Measurements from ENCODE around the gene PTEN. TPM values are rescaled to one million over a fixed set of nuclear protein-coding genes. Genes with fewer than 3 reads are reported as not detected.

Gene PTEN
- total RNA-seq, 2 experiments from 2014 or later = 44.5 to 50.8 TPM

DNA sequence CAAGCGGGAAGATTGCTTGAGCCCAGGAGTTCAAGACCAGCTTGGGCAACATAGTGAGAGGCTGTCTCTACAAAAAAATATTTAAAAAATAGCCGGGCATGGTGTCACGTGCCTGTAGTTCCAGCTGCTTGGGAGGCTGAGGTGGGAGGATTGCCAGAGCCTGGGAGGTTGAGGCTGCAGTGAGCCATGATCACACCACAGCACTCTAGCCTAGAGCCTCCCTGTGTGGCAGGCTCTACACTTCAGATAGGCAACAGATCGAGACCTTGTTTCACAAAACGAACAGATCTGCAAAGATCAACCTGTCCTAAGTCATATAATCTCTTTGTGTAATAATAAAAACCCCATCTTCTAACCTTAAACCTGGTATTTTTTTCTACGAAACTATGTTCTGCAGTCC is 76.8 kb downstream of the PTEN start:
- peaks cover 29% of the 10 kb centered on the region for H3K36me3 Mint-ChIP-seq
- no peak overlapping the region for H3K27ac Mint-ChIP-seq
- DNase-seq = no peak
- H3K4me3 Mint-ChIP-seq = no peak overlapping the region
- H3K9me3 Mint-ChIP-seq = no peaks in the 10 kb centered on the region
- H3K27me3 Mint-ChIP-seq = no peaks in the 10 kb centered on the region
- peaks cover 34% of the 10 kb centered on the region for H3K4me1 Mint-ChIP-seq

DNA sequence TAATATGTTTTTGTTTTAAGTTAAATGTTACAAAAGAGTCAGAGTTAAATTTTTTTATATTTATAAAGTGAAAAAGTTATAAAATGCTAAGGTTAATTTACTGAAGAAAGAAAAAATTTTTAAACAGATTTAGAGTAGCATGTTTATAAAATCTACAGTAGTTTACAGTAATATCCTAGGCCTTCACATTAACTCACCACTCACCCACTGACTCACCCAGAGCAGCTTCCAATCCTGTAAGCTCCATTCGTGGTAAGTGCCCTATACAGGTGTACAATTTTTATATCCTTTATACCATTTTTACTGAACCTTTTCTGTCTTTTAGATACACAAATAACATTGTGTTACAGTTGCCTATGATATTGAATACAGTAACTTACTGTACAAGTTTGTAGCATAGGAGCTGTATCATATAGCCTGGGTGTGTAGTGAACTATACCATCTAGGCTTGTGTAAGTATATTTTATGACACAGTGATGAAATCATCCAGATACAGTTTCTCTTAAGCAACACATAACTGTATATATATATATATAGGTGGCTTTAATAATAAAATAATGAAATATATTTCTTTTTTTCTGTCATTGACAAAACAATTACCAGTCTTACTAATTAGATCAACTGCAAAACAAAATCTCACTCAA is 79.6 kb downstream of the PTEN start:
- H3K27me3 Mint-ChIP-seq = no peaks in the 10 kb centered on the region
- DNase-seq = no peak
- no peak overlapping the region for H3K4me3 Mint-ChIP-seq
- no peak overlapping the region for H3K27ac Mint-ChIP-seq
- H3K9me3 Mint-ChIP-seq = no peaks in the 10 kb centered on the region
- H3K36me3 Mint-ChIP-seq = peaks cover 22% of the 10 kb centered on the region
- peaks cover 21% of the 10 kb centered on the region for H3K4me1 Mint-ChIP-seq

DNA sequence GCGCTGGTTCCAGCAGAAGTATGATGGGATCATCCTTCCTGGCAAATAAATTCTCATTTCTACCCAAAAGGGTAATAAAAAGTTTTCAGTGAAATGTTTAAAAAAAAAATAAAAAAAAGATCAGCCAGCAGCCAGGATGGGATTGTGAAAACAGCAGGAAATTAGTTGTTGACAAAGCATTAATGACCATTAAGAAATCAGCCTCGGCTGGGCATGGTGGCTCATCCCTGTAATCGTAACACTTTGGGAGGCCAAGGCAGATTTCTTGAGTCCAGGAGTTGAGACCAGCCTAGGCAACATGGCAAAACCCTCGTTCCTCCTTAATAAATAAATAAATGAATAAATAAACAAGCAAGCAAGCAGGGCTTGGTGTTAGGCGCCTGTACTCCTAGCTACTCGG is 82.6 kb downstream of the PTEN start:
- no peaks in the 10 kb centered on the region for H3K9me3 Mint-ChIP-seq
- H3K27me3 Mint-ChIP-seq = no peaks in the 10 kb centered on the region
- peaks cover 14% of the 10 kb centered on the region for H3K4me1 Mint-ChIP-seq
- peaks cover 18% of the 10 kb centered on the region for H3K36me3 Mint-ChIP-seq
- no peak for DNase-seq
- H3K27ac Mint-ChIP-seq = no peak overlapping the region
- no peak overlapping the region for H3K4me3 Mint-ChIP-seq

DNA sequence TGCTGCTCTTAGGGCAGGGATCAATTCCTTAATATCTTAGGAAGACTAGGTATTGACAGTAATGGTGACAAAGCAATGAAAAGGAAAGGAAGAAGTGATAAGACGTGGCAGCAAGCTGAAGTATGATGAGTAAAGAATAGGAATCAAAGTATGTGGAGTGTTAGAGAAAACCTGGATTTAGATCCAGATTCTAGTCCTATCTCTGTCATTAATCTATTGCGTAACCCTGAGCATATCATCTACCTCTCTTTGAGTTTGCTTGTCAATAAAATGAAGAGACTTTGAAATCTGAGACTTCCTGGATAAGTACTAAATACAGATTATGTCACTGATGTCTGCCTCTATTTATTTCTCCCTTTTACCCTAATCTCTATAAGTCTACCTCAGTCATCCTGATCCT is 89.2 kb downstream of the PTEN start:
- Mint-ChIP-seq H3K36me3 (peaks cover 20% of the 10 kb centered on the region), H3K27ac (no peak overlapping the region), H3K4me1 (peaks cover 10% of the 10 kb centered on the region), H3K4me3 (no peak overlapping the region), H3K9me3 (no peaks in the 10 kb centered on the region), H3K27me3 (no peaks in the 10 kb centered on the region)
- no peak for DNase-seq

DNA sequence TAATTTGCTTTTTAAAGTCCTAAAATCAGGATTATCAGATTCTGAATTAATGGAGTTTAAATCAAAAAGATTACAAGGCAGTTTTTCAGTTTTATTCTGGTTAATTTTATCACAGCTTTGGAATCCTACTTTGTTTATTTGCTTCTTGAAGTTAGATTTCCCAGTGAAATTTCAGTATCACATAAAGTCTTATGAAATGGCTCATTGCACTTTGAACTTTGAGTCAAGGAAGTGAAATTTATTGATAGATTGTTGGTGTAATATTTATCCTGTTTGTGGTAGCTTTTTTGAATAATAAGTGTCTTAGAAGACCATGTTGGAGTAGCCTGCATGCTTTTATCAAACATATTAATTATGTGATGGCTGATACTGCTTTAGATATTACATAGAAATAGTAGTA is 92.6 kb downstream of the PTEN start:
- H3K9me3 Mint-ChIP-seq = no peaks in the 10 kb centered on the region
- H3K4me3 Mint-ChIP-seq = no peak overlapping the region
- H3K36me3 Mint-ChIP-seq = peaks cover 29% of the 10 kb centered on the region
- no peak for DNase-seq
- peaks cover 11% of the 10 kb centered on the region for H3K4me1 Mint-ChIP-seq
- H3K27me3 Mint-ChIP-seq = no peaks in the 10 kb centered on the region
- H3K27ac Mint-ChIP-seq = no peak overlapping the region

DNA sequence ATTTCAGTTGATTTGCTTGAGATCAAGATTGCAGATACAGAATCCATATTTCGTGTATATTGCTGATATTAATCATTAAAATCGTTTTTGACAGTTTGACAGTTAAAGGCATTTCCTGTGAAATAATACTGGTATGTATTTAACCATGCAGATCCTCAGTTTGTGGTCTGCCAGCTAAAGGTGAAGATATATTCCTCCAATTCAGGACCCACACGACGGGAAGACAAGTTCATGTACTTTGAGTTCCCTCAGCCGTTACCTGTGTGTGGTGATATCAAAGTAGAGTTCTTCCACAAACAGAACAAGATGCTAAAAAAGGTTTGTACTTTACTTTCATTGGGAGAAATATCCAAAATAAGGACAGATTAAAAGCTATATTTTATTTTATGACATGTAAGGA is 94.3 kb downstream of the PTEN start:
- no peak for DNase-seq
- H3K36me3 Mint-ChIP-seq = peaks cover 30% of the 10 kb centered on the region
- H3K27ac Mint-ChIP-seq = no peak overlapping the region
- H3K9me3 Mint-ChIP-seq = no peaks in the 10 kb centered on the region
- no peaks in the 10 kb centered on the region for H3K27me3 Mint-ChIP-seq
- no peak overlapping the region for H3K4me3 Mint-ChIP-seq
- H3K4me1 Mint-ChIP-seq = peaks cover 11% of the 10 kb centered on the region

DNA sequence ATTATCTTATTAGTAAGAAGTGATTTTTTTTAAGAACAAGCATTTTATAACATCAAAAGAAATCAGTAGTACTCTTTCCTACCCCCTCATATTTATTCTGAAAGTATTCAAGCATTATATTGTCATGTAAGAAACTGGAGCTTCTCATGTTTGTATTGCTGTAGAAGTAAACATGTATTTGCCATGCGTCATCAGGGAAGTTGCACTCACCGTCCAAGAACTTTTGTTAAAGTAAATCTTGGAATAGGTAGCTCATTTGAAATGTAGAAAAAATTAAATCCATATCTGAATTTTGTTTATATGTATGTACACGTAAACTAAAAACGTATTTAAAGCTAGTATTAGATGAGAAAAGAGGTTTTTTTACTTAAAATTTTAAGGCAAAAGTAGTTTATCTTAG is 96.8 kb downstream of the PTEN start:
- H3K4me3 Mint-ChIP-seq = no peak overlapping the region
- DNase-seq = no peak
- H3K9me3 Mint-ChIP-seq = no peaks in the 10 kb centered on the region
- peaks cover 33% of the 10 kb centered on the region for H3K36me3 Mint-ChIP-seq
- H3K27me3 Mint-ChIP-seq = no peaks in the 10 kb centered on the region
- H3K4me1 Mint-ChIP-seq = peaks cover 8% of the 10 kb centered on the region
- H3K27ac Mint-ChIP-seq = no peak overlapping the region

DNA sequence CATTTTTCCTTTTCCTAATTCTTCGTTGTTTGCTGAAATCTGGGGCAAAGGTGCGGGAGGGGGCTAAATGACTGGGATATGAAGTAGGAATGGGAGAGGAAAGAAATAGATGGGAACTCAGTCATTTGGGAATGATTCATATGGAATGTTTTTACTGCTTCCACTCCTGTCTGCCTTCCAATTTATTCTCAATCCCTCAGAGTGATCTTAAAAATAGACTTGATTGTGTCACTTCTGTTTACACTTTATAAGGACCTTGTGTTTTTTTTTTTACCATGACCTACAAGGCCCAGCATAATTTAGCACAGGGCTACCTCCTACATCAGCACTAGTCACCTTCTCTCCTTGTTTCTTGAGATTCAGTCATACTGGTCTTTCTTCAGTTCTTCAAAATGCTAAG is 97.9 kb downstream of the PTEN start:
- Mint-ChIP-seq H3K36me3 (peaks cover 30% of the 10 kb centered on the region), H3K27me3 (no peaks in the 10 kb centered on the region), H3K27ac (no peak overlapping the region), H3K4me1 (peaks cover 3% of the 10 kb centered on the region), H3K4me3 (no peak overlapping the region), H3K9me3 (no peaks in the 10 kb centered on the region)
- DNase-seq = no peak

DNA sequence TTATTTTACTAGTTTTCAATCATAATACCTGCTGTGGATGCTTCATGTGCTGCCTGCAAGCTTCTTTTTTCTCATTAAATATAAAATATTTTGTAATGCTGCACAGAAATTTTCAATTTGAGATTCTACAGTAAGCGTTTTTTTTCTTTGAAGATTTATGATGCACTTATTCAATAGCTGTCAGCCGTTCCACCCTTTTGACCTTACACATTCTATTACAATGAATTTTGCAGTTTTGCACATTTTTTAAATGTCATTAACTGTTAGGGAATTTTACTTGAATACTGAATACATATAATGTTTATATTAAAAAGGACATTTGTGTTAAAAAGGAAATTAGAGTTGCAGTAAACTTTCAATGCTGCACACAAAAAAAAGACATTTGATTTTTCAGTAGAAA is 103.0 kb downstream of the PTEN start:
- Mint-ChIP-seq H3K4me1 (peaks cover 8% of the 10 kb centered on the region), H3K27ac (no peak overlapping the region), H3K4me3 (no peak overlapping the region), H3K27me3 (no peaks in the 10 kb centered on the region), H3K9me3 (no peaks in the 10 kb centered on the region), H3K36me3 (peaks cover 16% of the 10 kb centered on the region)
- no peak for DNase-seq

DNA sequence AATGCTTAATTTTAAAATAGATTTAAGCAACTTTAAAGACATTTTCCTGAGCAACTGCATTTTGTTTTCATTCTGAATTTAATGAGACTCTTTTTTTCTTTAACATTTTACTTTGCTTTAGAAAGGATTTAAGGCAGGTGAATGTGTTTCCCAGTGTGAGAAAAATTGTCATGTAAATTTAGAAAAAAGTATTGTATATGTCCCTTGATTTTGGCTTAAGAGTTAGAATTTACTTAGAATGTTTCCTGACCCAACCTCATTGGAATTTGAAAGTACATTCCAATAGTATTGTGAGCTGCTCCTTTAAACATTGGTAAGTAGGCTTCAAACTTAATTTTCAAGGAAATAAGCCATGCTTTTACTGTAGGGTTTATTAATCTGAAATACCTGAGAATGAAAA is 110.2 kb downstream of the PTEN start:
- no peak overlapping the region for H3K4me3 Mint-ChIP-seq
- H3K36me3 Mint-ChIP-seq = no peaks in the 10 kb centered on the region
- no peak overlapping the region for H3K27ac Mint-ChIP-seq
- no peaks in the 10 kb centered on the region for H3K27me3 Mint-ChIP-seq
- no peak for DNase-seq
- H3K4me1 Mint-ChIP-seq = peaks cover 10% of the 10 kb centered on the region
- peaks cover 3% of the 10 kb centered on the region for H3K9me3 Mint-ChIP-seq

DNA sequence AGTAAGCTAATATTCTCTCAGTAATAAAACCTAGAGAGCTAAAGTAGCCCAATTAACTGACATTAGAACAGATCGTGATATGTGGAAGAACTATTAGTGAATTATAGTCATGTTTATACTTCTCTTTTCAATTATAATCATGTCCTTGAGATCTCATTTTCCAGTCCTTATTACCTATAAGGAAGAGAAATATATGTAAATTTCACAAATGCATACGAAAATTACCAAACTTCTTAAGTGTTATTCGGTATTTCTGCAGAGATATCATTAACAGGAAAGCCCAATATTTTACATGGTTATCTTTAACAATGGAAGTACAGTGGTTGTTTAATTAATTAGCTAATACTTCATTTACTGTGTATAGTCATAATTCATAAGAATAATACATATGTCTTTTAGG is 110.7 kb downstream of the PTEN start:
- Mint-ChIP-seq H3K4me1 (peaks cover 10% of the 10 kb centered on the region), H3K27me3 (no peaks in the 10 kb centered on the region), H3K36me3 (no peaks in the 10 kb centered on the region), H3K27ac (no peak overlapping the region), H3K4me3 (no peak overlapping the region), H3K9me3 (peaks cover 3% of the 10 kb centered on the region)
- DNase-seq = no peak

DNA sequence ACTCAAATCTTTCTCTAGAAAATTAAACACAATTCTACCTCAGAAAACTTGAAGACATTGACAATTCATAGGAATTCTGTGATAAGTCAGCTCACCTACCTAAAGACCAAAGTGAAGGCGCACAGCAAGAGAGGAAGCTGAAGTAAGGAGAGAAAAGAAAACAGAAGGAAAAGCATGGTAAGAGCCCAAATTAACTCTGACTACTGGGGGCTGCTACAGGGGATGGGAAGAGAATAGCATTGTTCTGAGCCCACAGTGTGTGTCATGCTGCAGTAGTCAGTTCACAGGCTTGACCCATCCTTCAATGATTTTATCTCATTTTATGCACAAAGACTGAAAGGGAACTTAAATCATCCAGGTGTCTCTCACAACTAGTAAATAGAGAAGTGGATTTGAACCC is 111.3 kb downstream of the PTEN start:
- no peak overlapping the region for H3K27ac Mint-ChIP-seq
- H3K4me3 Mint-ChIP-seq = no peak overlapping the region
- H3K9me3 Mint-ChIP-seq = peaks cover 3% of the 10 kb centered on the region
- DNase-seq = no peak
- H3K4me1 Mint-ChIP-seq = peaks cover 8% of the 10 kb centered on the region
- H3K36me3 Mint-ChIP-seq = no peaks in the 10 kb centered on the region
- no peaks in the 10 kb centered on the region for H3K27me3 Mint-ChIP-seq

DNA sequence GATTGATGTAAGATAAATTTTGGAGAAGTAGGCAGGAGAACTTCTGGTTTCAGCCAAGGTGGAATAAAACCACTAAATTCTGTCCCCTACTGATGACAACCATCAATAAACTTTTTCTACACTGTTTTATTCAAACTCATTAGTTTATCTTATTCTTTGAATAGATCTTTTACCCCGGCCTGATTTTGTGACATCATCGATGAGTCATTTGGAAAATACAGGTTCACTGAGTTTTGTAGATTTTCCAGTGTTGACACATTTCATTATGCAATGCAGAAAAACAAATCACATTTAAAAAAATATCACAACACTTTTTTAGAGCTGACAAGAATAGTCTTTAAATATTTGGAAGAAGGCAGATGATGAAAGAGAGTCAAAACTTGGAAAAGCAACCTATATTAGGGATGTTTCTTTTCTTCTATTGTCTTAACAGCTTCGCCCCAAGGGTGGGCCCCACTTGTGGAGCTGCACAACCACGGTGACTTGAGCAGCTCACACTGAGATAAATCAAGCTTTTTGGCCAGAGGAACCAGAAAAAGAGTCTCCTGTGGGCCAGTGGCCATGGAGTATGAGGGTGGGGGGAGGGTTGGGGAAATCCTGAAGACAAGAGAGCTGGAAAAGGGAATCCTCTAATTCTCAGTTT is 112.8 kb downstream of the PTEN start:
- Mint-ChIP-seq H3K36me3 (no peaks in the 10 kb centered on the region), H3K27me3 (no peaks in the 10 kb centered on the region), H3K9me3 (peaks cover 3% of the 10 kb centered on the region), H3K4me1 (peaks cover 2% of the 10 kb centered on the region), H3K4me3 (no peak overlapping the region), H3K27ac (no peak overlapping the region)
- DNase-seq = no peak

DNA sequence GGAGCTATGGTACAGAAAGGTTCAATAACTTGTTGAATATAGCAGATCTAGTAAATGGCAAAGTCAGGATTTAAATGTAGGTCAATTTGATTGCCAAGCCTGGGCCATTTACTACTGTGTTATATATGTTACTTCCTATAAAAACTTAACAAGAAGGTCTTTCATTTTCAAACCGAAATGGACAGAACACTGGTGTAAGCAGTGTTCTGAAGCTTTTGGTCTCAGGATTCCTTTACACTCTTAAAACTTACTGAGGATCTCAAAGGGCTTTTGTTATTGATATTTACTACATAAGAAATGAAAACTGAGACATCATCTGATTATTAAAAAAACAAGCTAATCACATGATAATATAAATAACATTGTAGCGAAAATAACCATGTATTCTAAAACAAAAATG is 114.7 kb downstream of the PTEN start:
- H3K9me3 Mint-ChIP-seq = peaks cover 3% of the 10 kb centered on the region
- H3K36me3 Mint-ChIP-seq = no peaks in the 10 kb centered on the region
- no peak overlapping the region for H3K27ac Mint-ChIP-seq
- H3K4me1 Mint-ChIP-seq = peaks cover 2% of the 10 kb centered on the region
- no peak for DNase-seq
- no peak overlapping the region for H3K4me3 Mint-ChIP-seq
- no peaks in the 10 kb centered on the region for H3K27me3 Mint-ChIP-seq

DNA sequence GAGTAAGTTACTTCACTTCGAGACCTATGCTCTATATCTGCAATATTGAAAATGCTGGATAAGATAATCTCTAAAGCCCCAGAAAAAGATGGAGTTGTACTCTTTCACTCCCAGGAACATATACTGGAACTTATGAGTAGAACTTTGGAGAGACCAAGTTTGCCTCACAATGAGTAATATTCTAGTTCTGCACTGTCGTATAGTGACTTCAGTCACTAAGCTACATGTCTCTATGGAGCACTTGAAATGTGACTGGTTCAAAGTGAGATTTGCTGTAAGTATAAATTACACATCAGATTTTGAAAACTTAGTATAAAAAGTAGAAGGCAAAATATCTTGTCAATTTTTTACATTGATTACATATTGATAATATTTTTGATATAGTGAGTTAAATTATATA is 116.4 kb downstream of the PTEN start:
- no peaks in the 10 kb centered on the region for H3K27me3 Mint-ChIP-seq
- H3K36me3 Mint-ChIP-seq = no peaks in the 10 kb centered on the region
- H3K4me1 Mint-ChIP-seq = peaks cover 2% of the 10 kb centered on the region

DNA sequence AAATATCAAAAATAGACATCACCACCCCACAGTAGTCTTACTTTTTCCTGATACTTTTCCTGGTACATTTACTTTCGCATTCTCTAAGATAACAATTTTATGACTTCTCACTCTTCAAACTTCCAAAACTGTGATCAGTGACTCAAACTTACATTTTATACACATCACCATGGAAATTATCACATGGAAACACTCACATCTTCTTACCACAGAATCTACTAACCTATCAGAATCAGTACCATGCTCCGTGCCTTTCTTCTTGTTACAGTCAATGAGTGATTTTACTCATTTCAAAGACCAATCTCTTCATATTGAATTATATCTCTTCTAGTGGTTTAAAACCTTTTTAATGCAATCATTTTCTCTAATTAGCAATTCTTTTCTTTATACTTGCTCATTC is 120.3 kb downstream of the PTEN start:
- Mint-ChIP-seq H3K9me3 (no peaks in the 10 kb centered on the region), H3K27ac (no peak overlapping the region), H3K4me1 (no peaks in the 10 kb centered on the region), H3K4me3 (no peak overlapping the region), H3K36me3 (no peaks in the 10 kb centered on the region), H3K27me3 (no peaks in the 10 kb centered on the region)
- no peak for DNase-seq

More for the DNA sequence above, 116.4 kb downstream of the PTEN start:
- no peak for DNase-seq
- no peaks in the 10 kb centered on the region for H3K9me3 Mint-ChIP-seq
- H3K27ac Mint-ChIP-seq = no peak overlapping the region
- no peak overlapping the region for H3K4me3 Mint-ChIP-seq

Data from activated naive CD8-positive, alpha-beta T cell treated with anti-CD3 and anti-CD28 coated beads for 36 hours (primary cell).